ENCODE results near the gene GPM6B.

DNA sequence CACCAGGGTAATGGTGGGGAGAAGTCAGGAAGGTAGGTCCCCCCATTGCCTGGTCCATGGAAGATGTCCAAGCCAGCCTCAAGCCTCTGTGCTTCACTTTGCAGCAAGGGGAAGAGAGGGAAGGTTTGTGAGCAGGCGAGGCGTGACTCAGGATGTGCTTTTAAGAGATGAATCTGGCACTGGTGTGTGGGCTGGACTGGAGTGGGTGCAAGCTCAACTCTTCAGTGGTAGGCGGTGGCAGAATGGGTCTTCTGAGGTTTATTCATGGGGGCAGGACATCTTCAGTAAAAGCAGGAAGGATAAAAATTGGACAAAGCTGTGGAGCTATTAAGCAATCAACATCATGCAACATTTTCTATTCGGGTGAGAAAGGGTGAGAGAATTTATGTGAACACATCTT lies 19.4 kb downstream of the GPM6B start:
- TF ChIP-seq POLR2A (IDR thresholded peaks at IDR 0.05) (no peak), CTCF (IDR thresholded peaks at IDR 0.05) (no peak)
